Common myeloid progenitor, CD34-positive (primary cell): ENCODE data around the gene NEDD1. TPM values are rescaled to one million over a fixed set of nuclear protein-coding genes. Genes with fewer than 3 reads are reported as not detected.

Experiments
- CTCF ChIA-PET: fragments of 350-600 bp; sonication (Branson Sonifier 250); formaldehyde crosslinking; loops from one replicate; lab custom pipeline; 2021; ENCODE audit warnings: antibody characterized with exemption; lab: Charles Lee
- POLR2A ChIA-PET: fragments of 350-600 bp; sonication (Branson Sonifier 250); formaldehyde crosslinking; loops from one replicate; lab custom pipeline; 2021; ENCODE audit warnings: antibody characterized with exemption; lab: Charles Lee
- DNase-seq, 3 donors: peaks; one replicate each; pipeline versions ENCODE4 v3.0.0 to v3.0.0-alpha.2; 2013
- H3K27ac ChIP-seq, 2 experiments: 1 replicate in 1 of 2; 2 replicates in 1 of 2; pipeline ENCODE4 v1.7.0; 2013; ENCODE audit warnings: inconsistent platforms in 2 of 2, low read length in 2 of 2, mild to moderate bottlenecking in 2 of 2, low read depth in 1 of 2, moderate library complexity in 1 of 2; ENCODE audit not compliant: severe bottlenecking in 2 of 2, insufficient read depth in 1 of 2, poor library complexity in 1 of 2
- H3K27me3 ChIP-seq, 5 experiments: replicated peaks in 2 of 5; 1 replicate in 3 of 5; 2 replicates in 2 of 5; pipeline versions ENCODE4 v1.6.1 to v1.7.0; 2013; ENCODE audit warnings: low read length in 4 of 5, mild to moderate bottlenecking in 2 of 5, moderate library complexity in 2 of 5, inconsistent platforms in 1 of 5; ENCODE audit not compliant: insufficient read depth in 5 of 5, control insufficient read depth in 4 of 5
- H3K36me3 ChIP-seq, 4 experiments: 1 replicate in 2 of 4; 2 replicates in 2 of 4; pipeline versions ENCODE4 v1.6.1 to v1.7.0; 2013; ENCODE audit warnings: low read length in 3 of 4, control low read depth in 1 of 4, mild to moderate bottlenecking in 1 of 4; ENCODE audit not compliant: control insufficient read depth in 4 of 4, insufficient read depth in 4 of 4
- H3K4me1 ChIP-seq, 4 experiments: 1 replicate in 3 of 4; 2 replicates in 1 of 4; pipeline versions ENCODE4 v1.6.1 to v1.7.1; 2013; ENCODE audit warnings: low read length in 3 of 4, mild to moderate bottlenecking in 3 of 4, control low read depth in 1 of 4, inconsistent platforms in 1 of 4, moderate library complexity in 1 of 4; ENCODE audit not compliant: control insufficient read depth in 4 of 4, insufficient read depth in 4 of 4; ENCODE audit errors: control extremely low read depth in 1 of 4
- H3K4me3 ChIP-seq, 7 experiments: 1 replicate in 4 of 7; 2 replicates in 3 of 7; pipeline versions ENCODE4 v1.5.1 to v1.7.0; 2013; ENCODE audit warnings: mild to moderate bottlenecking in 7 of 7, low read length in 6 of 7, moderate library complexity in 6 of 7, inconsistent platforms in 2 of 7, low read depth in 2 of 7, control low read depth in 1 of 7; ENCODE audit not compliant: insufficient read depth in 4 of 7, control insufficient read depth in 1 of 7; ENCODE audit errors: extremely low read depth in 1 of 7
- H3K9me3 ChIP-seq, 5 experiments: 1 replicate in 4 of 5; 2 replicates in 1 of 5; pipeline versions ENCODE4 v1.6.1 to v1.7.1; 2013; ENCODE audit warnings: low read length in 4 of 5, mild to moderate bottlenecking in 2 of 5, inconsistent platforms in 1 of 5, low read depth in 1 of 5, moderate library complexity in 1 of 5; ENCODE audit not compliant: control insufficient read depth in 4 of 5, insufficient read depth in 2 of 5; ENCODE audit errors: control extremely low read depth in 1 of 5
- WGBS: methylation state at CpG from one replicate; pipeline ENCODE4 v1.1.5; 2013; ENCODE audit not compliant: insufficient coverage; 5-methylcytosine and 5-hydroxymethylcytosine counted together
- polyA plus RNA-seq: library from polyadenylated mRNA; unstranded; fragments of 120-200 nt; gene quantifications from one replicate; pipeline ENCODE4 v1.2.1, GENCODE V29; 2013

Gene NEDD1, protein sequence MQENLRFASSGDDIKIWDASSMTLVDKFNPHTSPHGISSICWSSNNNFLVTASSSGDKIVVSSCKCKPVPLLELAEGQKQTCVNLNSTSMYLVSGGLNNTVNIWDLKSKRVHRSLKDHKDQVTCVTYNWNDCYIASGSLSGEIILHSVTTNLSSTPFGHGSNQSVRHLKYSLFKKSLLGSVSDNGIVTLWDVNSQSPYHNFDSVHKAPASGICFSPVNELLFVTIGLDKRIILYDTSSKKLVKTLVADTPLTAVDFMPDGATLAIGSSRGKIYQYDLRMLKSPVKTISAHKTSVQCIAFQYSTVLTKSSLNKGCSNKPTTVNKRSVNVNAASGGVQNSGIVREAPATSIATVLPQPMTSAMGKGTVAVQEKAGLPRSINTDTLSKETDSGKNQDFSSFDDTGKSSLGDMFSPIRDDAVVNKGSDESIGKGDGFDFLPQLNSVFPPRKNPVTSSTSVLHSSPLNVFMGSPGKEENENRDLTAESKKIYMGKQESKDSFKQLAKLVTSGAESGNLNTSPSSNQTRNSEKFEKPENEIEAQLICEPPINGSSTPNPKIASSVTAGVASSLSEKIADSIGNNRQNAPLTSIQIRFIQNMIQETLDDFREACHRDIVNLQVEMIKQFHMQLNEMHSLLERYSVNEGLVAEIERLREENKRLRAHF
- polyA plus RNA-seq = 20.5 TPM

DNA sequence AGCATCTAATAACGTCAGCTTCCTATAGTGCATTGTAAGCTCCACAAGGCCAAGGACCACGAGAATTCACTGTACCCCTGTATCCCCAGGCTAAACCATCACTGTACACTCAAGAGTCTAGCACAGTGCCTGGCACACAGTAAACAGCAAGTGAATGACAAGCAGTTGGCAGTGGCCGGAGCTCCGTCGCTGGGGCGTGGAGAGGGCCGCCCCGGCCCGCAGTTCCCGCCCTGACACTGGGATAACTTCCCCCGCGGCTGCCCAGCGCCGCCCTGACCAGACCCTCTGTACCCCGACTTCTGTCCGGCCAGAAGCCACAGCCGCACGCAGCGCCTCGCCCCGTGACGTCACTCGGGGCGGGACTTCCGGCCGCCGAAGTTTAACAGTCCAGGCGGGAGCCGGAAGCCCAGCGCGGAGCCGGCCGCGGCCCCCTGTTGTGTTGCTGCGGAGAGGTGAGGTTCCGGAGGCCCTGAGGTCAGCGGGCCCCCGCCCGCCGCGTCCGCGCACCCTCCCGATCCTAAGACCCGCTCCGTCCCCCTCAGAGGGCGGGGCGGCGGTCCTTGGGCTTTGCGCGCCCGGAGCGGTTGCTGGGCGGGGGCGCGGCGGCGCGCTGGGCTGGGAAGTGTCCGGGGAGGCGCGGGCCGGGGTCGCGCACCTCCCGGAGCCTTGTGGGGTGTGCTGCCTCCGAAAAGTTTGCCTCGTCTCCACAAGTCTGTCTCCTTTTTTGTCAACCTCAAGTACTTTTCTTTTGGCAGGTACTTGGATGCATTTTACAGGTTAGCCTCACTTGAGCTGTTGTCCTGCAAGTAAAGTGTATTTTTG lies at the start of gene NEDD1:
TSS of gene NEDD1 (plus strand) at position 409 of the 822 bp plus-strand sequence. CDS start 2,503 bp downstream, outside the sequence.
- under 1% methylated on average over 65 of the region's 68 CpGs for WGBS
- peak within 1 kb of the TSS; percentile 91 to 95 for H3K27ac ChIP-seq
- H3K4me3 ChIP-seq = peak within 1 kb of the TSS; percentile 87 to 100 (median 95)
- DNase-seq = peak; percentile 80 to 90 (median 87)
- no peaks in the 10 kb centered on the region for H3K9me3 ChIP-seq
- ChIA-PET CTCF (no interaction called here), POLR2A (no interaction called here)
- peaks cover 13 to 23% (median 16%) of the 10 kb centered on the region in 4 experiments for H3K4me1 ChIP-seq
- H3K27me3 ChIP-seq = no peaks in the 10 kb centered on the region
- H3K36me3 ChIP-seq = peaks cover 0 to 6% (median 0%) of the 10 kb centered on the region in 4 experiments

DNA sequence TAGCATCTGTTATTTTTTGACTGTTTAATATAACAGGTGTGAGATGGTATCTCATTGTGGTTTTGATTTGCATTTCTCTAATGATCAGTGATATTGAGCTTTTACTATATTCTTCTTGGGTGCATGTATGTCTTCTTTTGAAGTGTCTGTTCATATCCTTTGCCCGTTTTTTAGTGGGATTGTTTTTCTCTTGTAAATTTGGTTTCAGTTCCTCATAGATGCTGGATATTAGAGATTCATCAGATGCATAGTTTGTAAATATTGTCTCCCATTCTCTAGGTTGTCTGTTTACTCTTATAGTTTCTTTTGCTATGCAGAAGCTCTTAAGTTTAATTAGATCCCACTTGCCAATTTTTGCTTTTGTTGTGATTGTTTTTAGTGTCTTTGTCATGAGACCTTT lies 48.9 kb upstream of the NEDD1 start:
- no CpG with 5 or more reads among the region's 1 CpG for WGBS
- H3K9me3 ChIP-seq = no peaks in the 10 kb centered on the region
- CTCF ChIA-PET = no interaction called here
- H3K27ac ChIP-seq = no peak overlapping the region
- H3K4me3 ChIP-seq = no peak overlapping the region
- no peaks in the 10 kb centered on the region for H3K4me1 ChIP-seq
- H3K27me3 ChIP-seq = no peaks in the 10 kb centered on the region
- no peaks in the 10 kb centered on the region for H3K36me3 ChIP-seq
- POLR2A ChIA-PET = no interaction called here
- no peak for DNase-seq

DNA sequence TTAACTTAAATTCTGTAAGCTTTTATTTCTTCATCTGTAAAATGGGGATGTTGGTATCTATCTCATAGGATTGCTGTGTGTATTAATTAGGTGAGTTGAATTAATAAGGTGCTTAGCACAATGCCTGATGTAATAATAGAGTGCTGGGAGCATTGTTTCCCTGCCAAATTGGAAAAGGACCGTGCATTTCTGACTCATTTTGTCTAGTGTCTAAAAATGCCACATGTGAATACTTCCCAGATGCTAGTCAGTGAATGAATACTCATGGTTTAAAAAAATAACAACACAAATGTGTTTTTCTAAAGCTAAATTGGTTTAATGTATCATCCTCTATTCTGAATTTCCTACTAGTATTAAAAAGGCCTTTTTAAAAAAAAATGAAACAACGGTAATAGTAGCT lies 45.4 kb upstream of the NEDD1 start:
- Histone ChIP-seq H3K27me3 (no peaks in the 10 kb centered on the region), H3K36me3 (no peaks in the 10 kb centered on the region), H3K27ac (no peak overlapping the region), H3K9me3 (no peaks in the 10 kb centered on the region), H3K4me3 (no peak overlapping the region), H3K4me1 (peaks cover 0 to 3% (median 1%) of the 10 kb centered on the region in 4 experiments)
- no peak for DNase-seq
- ChIA-PET CTCF (no interaction called here), POLR2A (no interaction called here)
- WGBS = no CpG with 5 or more reads among the region's 2 CpGs

DNA sequence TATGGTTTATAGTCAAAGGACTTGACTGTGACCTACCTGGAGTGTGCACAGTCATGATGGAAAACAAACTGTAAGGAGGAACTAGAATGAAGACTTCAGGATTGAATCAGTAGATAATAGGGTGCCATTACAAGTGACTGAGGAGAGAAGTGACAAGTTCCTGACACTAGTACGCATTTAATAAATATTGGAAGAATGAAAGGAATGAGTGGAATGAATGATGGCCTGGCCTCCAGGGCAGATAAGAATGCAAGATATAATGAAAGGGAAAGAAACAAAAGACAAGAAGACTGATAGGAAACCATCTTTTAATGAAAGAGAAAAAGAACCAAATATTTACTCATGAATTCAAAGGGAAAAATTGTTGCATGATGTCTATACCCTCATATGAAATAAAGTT lies 44.7 kb upstream of the NEDD1 start:
- DNase-seq = no peak
- no peaks in the 10 kb centered on the region for H3K36me3 ChIP-seq
- no peaks in the 10 kb centered on the region for H3K27me3 ChIP-seq
- H3K9me3 ChIP-seq = no peaks in the 10 kb centered on the region
- peaks cover 0 to 3% (median 1%) of the 10 kb centered on the region in 4 experiments for H3K4me1 ChIP-seq
- no CpG with 5 or more reads among the region's 1 CpG for WGBS
- POLR2A ChIA-PET = no interaction called here
- no peak overlapping the region for H3K4me3 ChIP-seq
- CTCF ChIA-PET = no interaction called here
- no peak overlapping the region for H3K27ac ChIP-seq

DNA sequence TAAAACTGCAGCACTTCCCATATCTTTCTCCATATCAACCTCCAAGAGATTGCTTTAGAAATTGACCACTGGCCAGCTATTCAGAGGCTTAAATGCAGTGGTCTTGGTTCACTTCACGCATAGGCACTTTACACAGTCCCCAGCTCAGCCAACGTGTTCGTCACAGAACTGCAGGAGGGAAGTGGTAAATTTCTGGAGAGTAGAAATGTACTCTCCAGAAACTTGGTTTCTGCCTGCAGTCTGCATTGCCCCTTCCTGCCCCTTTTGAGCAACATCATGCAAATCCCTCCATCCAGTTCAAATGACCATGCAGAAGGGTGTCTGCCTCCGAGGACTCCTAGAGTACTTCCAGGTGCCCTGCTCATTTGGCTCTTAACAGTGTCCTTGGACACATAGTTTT lies 42.7 kb upstream of the NEDD1 start:
- peaks cover 0 to 3% (median 1%) of the 10 kb centered on the region in 4 experiments for H3K4me1 ChIP-seq
- POLR2A ChIA-PET = no interaction called here
- 5% methylated on average over 4 of the region's 4 CpGs for WGBS
- H3K36me3 ChIP-seq = no peaks in the 10 kb centered on the region
- no peak overlapping the region for H3K27ac ChIP-seq
- CTCF ChIA-PET = no interaction called here
- H3K4me3 ChIP-seq = peak overlapping the region in 5 of 7 experiments; percentile 29 to 73 (median 37)
- no peaks in the 10 kb centered on the region for H3K27me3 ChIP-seq
- peak in 2 of 3 donors; percentile 6 to 12 for DNase-seq
- no peaks in the 10 kb centered on the region for H3K9me3 ChIP-seq

DNA sequence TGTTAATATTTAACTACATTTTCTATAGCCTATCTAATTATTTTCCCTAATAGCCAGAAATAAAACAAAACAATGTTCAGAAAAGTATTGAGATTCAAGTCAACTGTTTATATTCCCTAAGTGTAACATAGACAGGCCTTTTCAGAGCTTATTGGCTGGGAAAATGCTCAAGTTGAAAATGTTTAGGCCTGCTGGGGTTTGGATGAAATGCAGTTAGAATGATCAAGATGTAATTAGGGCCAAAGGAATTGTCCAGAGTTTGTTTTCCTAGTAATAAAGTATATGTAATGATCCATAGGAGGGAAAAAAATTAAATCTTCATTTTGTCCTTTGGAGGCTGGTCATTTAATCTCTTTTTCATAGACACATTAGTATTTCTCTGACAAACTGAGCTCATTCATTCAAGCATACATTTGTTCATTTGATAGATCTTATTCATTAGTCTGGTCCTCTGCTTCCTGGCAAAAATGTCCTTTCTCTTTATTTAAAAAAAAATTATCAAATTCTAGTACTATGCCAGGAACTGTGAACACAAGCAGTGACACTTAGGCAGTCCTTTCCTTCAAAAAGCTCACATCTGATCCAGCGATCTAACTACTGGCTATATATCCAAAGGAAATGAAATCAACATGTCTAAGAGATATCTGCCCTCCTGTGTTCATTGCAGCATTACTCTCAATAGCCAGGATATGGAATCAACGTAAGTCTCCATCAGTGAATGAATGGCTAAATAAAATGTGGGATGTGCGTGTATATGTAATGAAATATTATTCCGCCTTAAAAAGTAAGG lies 40.1 kb upstream of the NEDD1 start:
- 44% methylated on average over 1 of the region's 4 CpGs for whole genome bisulfite sequencing
- H3K4me1 ChIP-seq = peaks cover 0 to 3% (median 1%) of the 10 kb centered on the region in 4 experiments
- no peaks in the 10 kb centered on the region for H3K27me3 ChIP-seq
- H3K9me3 ChIP-seq = no peaks in the 10 kb centered on the region
- no peak overlapping the region for H3K4me3 ChIP-seq
- no peaks in the 10 kb centered on the region for H3K36me3 ChIP-seq
- CTCF ChIA-PET = no interaction called here
- no peak for DNase-seq
- POLR2A ChIA-PET = no interaction called here
- H3K27ac ChIP-seq = no peak overlapping the region
